GM23338 (cell line): ENCODE data around the gene CRACDL. TPM values are rescaled to one million over a fixed set of nuclear protein-coding genes. Genes with fewer than 3 reads are reported as not detected.

ENCODE experiments used
- ATAC-seq: fragments of 200-7000 bp; cut with Tn5 transposase; 3 replicates; pipeline ENCODE4 v1.9.1; 2020
- DNase-seq: peaks from one replicate; pipeline ENCODE4 v3.0.0-alpha.2; 2015; ENCODE audit warnings: low spot score
- H2AFZ ChIP-seq: fragments of 200-600 bp; sonication (generic); 2 replicates; pipeline ENCODE4 v1.8.0; 2016; ENCODE audit warnings: antibody characterized with exemption, mild to moderate bottlenecking, moderate library complexity
- H3F3A ChIP-seq: fragments of 200-600 bp; sonication (generic); replicated peaks from 2 replicates; pipeline ENCODE4 v1.8.0; 2017; ENCODE audit warnings: antibody characterized with exemption, mixed run types, low read depth
- H3K27ac ChIP-seq: fragments of 200-600 bp; sonication (generic); 2 replicates; pipeline ENCODE4 v1.6.1; 2016; ENCODE audit warnings: low read depth
- H3K27me3 ChIP-seq: fragments of 200-600 bp; sonication (generic); 2 replicates; pipeline ENCODE4 v1.8.0; 2016; ENCODE audit warnings: mild to moderate bottlenecking, mixed run types, moderate library complexity; ENCODE audit not compliant: insufficient read depth
- H3K36me3 ChIP-seq: fragments of 200-600 bp; sonication (generic); 2 replicates; pipeline ENCODE4 v1.8.0; 2016; ENCODE audit warnings: mild to moderate bottlenecking; ENCODE audit not compliant: insufficient read depth
- H3K4me1 ChIP-seq: fragments of 200-600 bp; sonication (generic); 2 replicates; pipeline ENCODE4 v1.8.0; 2016; ENCODE audit warnings: mild to moderate bottlenecking, moderate library complexity; ENCODE audit not compliant: insufficient read depth
- H3K4me2 ChIP-seq: fragments of 200-600 bp; sonication (generic); 2 replicates; pipeline ENCODE4 v1.7.1; 2017; ENCODE audit warnings: mixed run types
- H3K4me3 ChIP-seq: fragments of 200-600 bp; sonication (generic); 2 replicates; pipeline ENCODE4 v1.6.1; 2016; ENCODE audit warnings: mixed run types
- H3K79me2 ChIP-seq: fragments of 200-600 bp; sonication (generic); replicated peaks from 2 replicates; pipeline ENCODE4 v1.8.0; 2017; ENCODE audit warnings: mild to moderate bottlenecking; ENCODE audit not compliant: insufficient read depth
- H3K9me2 ChIP-seq: fragments of 200-600 bp; sonication (generic); 2 replicates; pipeline ENCODE4 v1.8.0; 2017; ENCODE audit not compliant: insufficient read depth
- H4K20me1 ChIP-seq: fragments of 200-600 bp; sonication (generic); replicated peaks from 2 replicates; pipeline ENCODE4 v1.8.0; 2017; ENCODE audit warnings: mild to moderate bottlenecking; ENCODE audit not compliant: insufficient read depth
- H3K27ac Mint-ChIP-seq: 2 replicates; pipeline ENCODE4 v1.8.0; 2020; ENCODE audit warnings: inconsistent platforms, mild to moderate bottlenecking, moderate library complexity, mixed read lengths
- H3K27me3 Mint-ChIP-seq: 3 replicates; pipeline ENCODE4 v1.8.0; 2022; ENCODE audit warnings: low read depth, mild to moderate bottlenecking, moderate library complexity, mixed read lengths, inconsistent platforms; ENCODE audit not compliant: insufficient read depth, poor library complexity
- H3K36me3 Mint-ChIP-seq: 3 replicates; pipeline ENCODE4 v1.8.0; 2021; ENCODE audit warnings: low read depth, mild to moderate bottlenecking, inconsistent platforms, moderate library complexity, mixed read lengths
- H3K4me1 Mint-ChIP-seq: 3 replicates; pipeline ENCODE4 v1.8.0; 2020; ENCODE audit warnings: mild to moderate bottlenecking, inconsistent platforms, mixed read lengths
- H3K4me3 Mint-ChIP-seq: 3 replicates; pipeline ENCODE4 v1.8.0; 2021; ENCODE audit warnings: moderate library complexity, mild to moderate bottlenecking, inconsistent platforms, mixed read lengths
- H3K9me3 Mint-ChIP-seq: 3 replicates; pipeline ENCODE4 v1.8.0; 2020; ENCODE audit warnings: moderate library complexity, mild to moderate bottlenecking, inconsistent platforms, mixed read lengths
- CREB1 ChIP-seq: fragments of 250-450 bp; sonication (Bioruptor Pico); IDR thresholded peaks from 2 replicates; pipeline ENCODE4 v1.5.0; 2020; ENCODE audit warnings: low read depth, mild to moderate bottlenecking, moderate library complexity
- CTCF ChIP-seq, 2 experiments: fragments of 200-600 bp in 1 of 2; sonication (generic) in 1 of 2; conservative IDR thresholded peaks; 2 replicates each; pipeline versions ENCODE4 v1.5.1 to v1.6.1; 2016 to 2017; ENCODE audit warnings: antibody characterized with exemption in 2 of 2, low read depth in 2 of 2, mild to moderate bottlenecking in 2 of 2, moderate library complexity in 1 of 2
- ETS1 ChIP-seq: IDR thresholded peaks from 2 replicates; pipeline ENCODE4 v1.6.1; 2016; ENCODE audit warnings: antibody characterized with exemption
- EZH2 ChIP-seq: fragments of 200-600 bp; sonication (generic); IDR thresholded peaks from one replicate; pipeline ENCODE4 v1.8.0; 2017; ENCODE audit warnings: antibody characterized with exemption, mild to moderate bottlenecking, low read depth; ENCODE audit not compliant: unreplicated experiment
- EZH2phosphoT487 ChIP-seq: fragments of 200-600 bp; sonication (generic); IDR thresholded peaks from one replicate; pipeline ENCODE4 v1.8.1; 2018; ENCODE audit warnings: antibody characterized with exemption; ENCODE audit not compliant: unreplicated experiment
- JUNB ChIP-seq: IDR thresholded peaks from one replicate; pipeline ENCODE4 v1.6.1; 2016; ENCODE audit warnings: antibody characterized with exemption; ENCODE audit not compliant: unreplicated experiment
- NANOG ChIP-seq: IDR thresholded peaks from 2 replicates; pipeline ENCODE4 v1.6.1; 2016; ENCODE audit warnings: antibody characterized with exemption, borderline replicate concordance
- POLR2AphosphoS5 ChIP-seq: IDR thresholded peaks from 2 replicates; pipeline ENCODE4 v1.6.1; 2016; ENCODE audit warnings: antibody characterized with exemption, low read depth
- STAT1 ChIP-seq: IDR thresholded peaks from one replicate; pipeline ENCODE4 v1.6.1; 2016; ENCODE audit warnings: antibody characterized with exemption; ENCODE audit not compliant: unreplicated experiment
- ZNF114 ChIP-seq: fragments of 250-450 bp; sonication (Bioruptor Pico); IDR thresholded peaks from 2 replicates; pipeline ENCODE4 v1.5.0; 2020; ENCODE audit warnings: mild to moderate bottlenecking, moderate library complexity
- ZNF331 ChIP-seq: fragments of 250-450 bp; sonication (Bioruptor Pico); IDR thresholded peaks from 2 replicates; pipeline ENCODE4 v1.5.0; 2020; ENCODE audit warnings: low read depth, mild to moderate bottlenecking, moderate library complexity
- ZNF462 ChIP-seq: fragments of 250-450 bp; sonication (Bioruptor Pico); IDR thresholded peaks from 2 replicates; pipeline ENCODE4 v1.5.0; 2020; ENCODE audit warnings: mild to moderate bottlenecking, moderate library complexity
- polyA plus RNA-seq: library from polyadenylated mRNA; unstranded; fragments of >200 nt; fragmentation: Nextera tagmentation; extraction: Ambion mirVana; gene quantifications from 2 replicates; pipeline ENCODE4 v1.2.1, GENCODE V29; 2016
- total RNA-seq: library from RNA; depleted of rRNA; stranded (reverse); fragments of >200 nt; shearing (Covaris generic); gene quantifications from 2 replicates; pipeline ENCODE4 v1.2.3, GENCODE V29; 2014
- TF ChIP-seq, protein P1 (sequence below): IDR thresholded peaks from one replicate; pipeline ENCODE4 v1.6.1; 2018; ENCODE audit warnings: antibody characterized with exemption; ENCODE audit not compliant: unreplicated experiment

The CRACDL gene
- total and polyA plus RNA-seq, 2 experiments from 2014 or later, result 0.14 to 0.16 TPM

DNA sequence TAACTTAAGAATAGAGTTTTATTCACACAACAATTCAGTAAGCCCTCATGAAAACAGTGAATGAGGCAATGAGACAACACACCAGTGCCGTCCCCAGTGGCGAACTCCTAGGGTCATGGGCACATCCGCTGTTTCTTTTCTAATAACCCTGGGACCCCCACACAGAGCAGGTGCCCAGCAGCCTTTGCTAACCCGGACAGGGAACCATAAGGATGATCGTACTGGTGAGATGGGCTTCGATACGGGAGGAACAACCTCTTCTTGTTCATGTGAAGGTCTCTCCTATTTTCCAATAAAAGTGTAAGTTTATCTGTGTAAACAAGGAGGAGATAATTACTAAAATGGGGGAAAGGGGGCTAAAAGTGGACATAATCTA, 107.7 kb downstream of the CRACDL start (continued):
- TF ChIP-seq CTCF (conservative IDR thresholded peaks at IDR 0.05; ENCODE audit: low read depth in 2 of 2), result no peak

- H2AFZ ChIP-seq, result no peak overlapping the region
- Mint-ChIP-seq H3K27me3 (peaks cover 18% of the 10 kb centered on the region), H3K27ac (no peak overlapping the region), H3K4me3 (no peak overlapping the region), H3K4me1 (no peaks in the 10 kb centered on the region; the same call in 2 of the 3 replicates), H3K36me3 (no peaks in the 10 kb centered on the region), H3K9me3 (0 out of 3 replicates have a peak, but pooled peaks cover 2% of the 10 kb centered on the region)
- H3K4me3 ChIP-seq, result no peak overlapping the region
- ATAC-seq, result no peak
- H3K36me3 ChIP-seq, result no peaks in the 10 kb centered on the region
- no peak overlapping the region for H3K27ac ChIP-seq
- no peak overlapping the region for H3K4me2 ChIP-seq
- H3K27me3 ChIP-seq, result peaks cover 22% of the 10 kb centered on the region
- no peaks in the 10 kb centered on the region for H4K20me1 ChIP-seq
- no peak for DNase-seq
- H3K9me2 ChIP-seq, result no peaks in the 10 kb centered on the region
- 0 out of 2 replicates have a peak, but pooled peaks cover 3% of the 10 kb centered on the region for H3K4me1 ChIP-seq
- H3K79me2 ChIP-seq, result no peaks in the 10 kb centered on the region
- H3F3A ChIP-seq, result no peaks in the 10 kb centered on the region
- no peak for TF ChIP-seq POLR2AphosphoS5
- no peak for TF ChIP-seq EZH2
- no peak for TF ChIP-seq ZNF331 (CRISPR knock-in tag)
- no peak for TF ChIP-seq NANOG
- TF ChIP-seq EZH2phosphoT487, result no peak
- no peak for TF ChIP-seq JUNB
- no peak for TF ChIP-seq ZNF114 (CRISPR knock-in tag)
- TF ChIP-seq CREB1 (CRISPR knock-in tag), result no peak
- no peak for TF ChIP-seq STAT1
- TF ChIP-seq ZNF462 (CRISPR knock-in tag), result no peak
- TF ChIP-seq, protein P1, sequence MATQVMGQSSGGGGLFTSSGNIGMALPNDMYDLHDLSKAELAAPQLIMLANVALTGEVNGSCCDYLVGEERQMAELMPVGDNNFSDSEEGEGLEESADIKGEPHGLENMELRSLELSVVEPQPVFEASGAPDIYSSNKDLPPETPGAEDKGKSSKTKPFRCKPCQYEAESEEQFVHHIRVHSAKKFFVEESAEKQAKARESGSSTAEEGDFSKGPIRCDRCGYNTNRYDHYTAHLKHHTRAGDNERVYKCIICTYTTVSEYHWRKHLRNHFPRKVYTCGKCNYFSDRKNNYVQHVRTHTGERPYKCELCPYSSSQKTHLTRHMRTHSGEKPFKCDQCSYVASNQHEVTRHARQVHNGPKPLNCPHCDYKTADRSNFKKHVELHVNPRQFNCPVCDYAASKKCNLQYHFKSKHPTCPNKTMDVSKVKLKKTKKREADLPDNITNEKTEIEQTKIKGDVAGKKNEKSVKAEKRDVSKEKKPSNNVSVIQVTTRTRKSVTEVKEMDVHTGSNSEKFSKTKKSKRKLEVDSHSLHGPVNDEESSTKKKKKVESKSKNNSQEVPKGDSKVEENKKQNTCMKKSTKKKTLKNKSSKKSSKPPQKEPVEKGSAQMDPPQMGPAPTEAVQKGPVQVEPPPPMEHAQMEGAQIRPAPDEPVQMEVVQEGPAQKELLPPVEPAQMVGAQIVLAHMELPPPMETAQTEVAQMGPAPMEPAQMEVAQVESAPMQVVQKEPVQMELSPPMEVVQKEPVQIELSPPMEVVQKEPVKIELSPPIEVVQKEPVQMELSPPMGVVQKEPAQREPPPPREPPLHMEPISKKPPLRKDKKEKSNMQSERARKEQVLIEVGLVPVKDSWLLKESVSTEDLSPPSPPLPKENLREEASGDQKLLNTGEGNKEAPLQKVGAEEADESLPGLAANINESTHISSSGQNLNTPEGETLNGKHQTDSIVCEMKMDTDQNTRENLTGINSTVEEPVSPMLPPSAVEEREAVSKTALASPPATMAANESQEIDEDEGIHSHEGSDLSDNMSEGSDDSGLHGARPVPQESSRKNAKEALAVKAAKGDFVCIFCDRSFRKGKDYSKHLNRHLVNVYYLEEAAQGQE, result no peak
- TF ChIP-seq ETS1, result no peak
These were observed 108.2 kb downstream of the CRACDL start for GRCh38 chr2:98827625-98828368.
